OCI-LY7 (cell line): ENCODE results near the gene GOLGA7B. TPM values are rescaled to one million over a fixed set of nuclear protein-coding genes. Genes with fewer than 3 reads are reported as not detected.
"Not testable (repeated sequence)": the region's sequence is repeated elsewhere in the genome, so short reads cannot be mapped to it uniquely, and the experiment has no call there.

ENCODE experiments used
- BruUV-seq: library from RNA; stranded (reverse); fragments of 400-500 nt; replicated peaks from 2 replicates; lab custom pipeline; 2021; lab: Mats Ljungman, UMichigan
- CTCF ChIA-PET: fragments of 300-600 bp; sonication (Branson Sonifier 250); formaldehyde crosslinking; loops from one replicate; lab custom pipeline; 2022; ENCODE audit warnings: antibody characterized with exemption; ENCODE audit not compliant: unreplicated experiment; lab: Charles Lee
- POLR2A ChIA-PET: fragments of 300-600 bp; sonication (Branson Sonifier 250); formaldehyde crosslinking; loops from one replicate; lab custom pipeline; 2022; ENCODE audit warnings: antibody characterized with exemption; lab: Charles Lee
- DNase-seq: peaks from one replicate; pipeline ENCODE4 v3.0.0-alpha.2; 2015; ENCODE audit warnings: low spot score
- H2AFZ ChIP-seq: fragments of 200-600 bp; sonication (generic), shearing (Covaris generic); 2 replicates; pipeline ENCODE4 v1.6.1; 2014; ENCODE audit warnings: mild to moderate bottlenecking, antibody characterized with exemption, low read length, moderate library complexity
- H3K27ac ChIP-seq: fragments of 200-600 bp; sonication (generic); 2 replicates; pipeline ENCODE4 v1.5.1; 2014; ENCODE audit warnings: mixed run types, low read depth, mild to moderate bottlenecking, moderate library complexity, low read length, inconsistent platforms; ENCODE audit not compliant: poor library complexity, severe bottlenecking
- H3K36me3 ChIP-seq: fragments of 200-600 bp; sonication (generic); 2 replicates; pipeline ENCODE4 v1.6.1; 2014; ENCODE audit warnings: mild to moderate bottlenecking, antibody characterized with exemption, low read length, moderate library complexity, mixed read lengths; ENCODE audit not compliant: insufficient read depth
- H3K4me1 ChIP-seq: fragments of 200-600 bp; sonication (generic); 2 replicates; pipeline ENCODE4 v1.5.1; 2014; ENCODE audit warnings: mild to moderate bottlenecking, low read length; ENCODE audit not compliant: insufficient read depth, poor library complexity, severe bottlenecking
- H3K4me2 ChIP-seq: fragments of 200-600 bp; sonication (generic); 2 replicates; pipeline ENCODE4 v1.6.1; 2014; ENCODE audit warnings: mild to moderate bottlenecking, low read length
- H3K4me3 ChIP-seq: fragments of 200-600 bp; sonication (generic); 2 replicates; pipeline ENCODE4 v1.5.1; 2014; ENCODE audit warnings: mild to moderate bottlenecking, low read depth, low read length; ENCODE audit not compliant: poor library complexity, severe bottlenecking
- H3K79me2 ChIP-seq: fragments of 200-600 bp; sonication (generic); 2 replicates; pipeline ENCODE4 v1.6.1; 2016; ENCODE audit warnings: low read depth, mild to moderate bottlenecking, low read length, moderate library complexity, mixed read lengths; ENCODE audit not compliant: insufficient read depth
- H3K9me2 ChIP-seq: fragments of 200-600 bp; sonication (generic); 2 replicates; pipeline ENCODE4 v1.6.1; 2016; ENCODE audit warnings: mild to moderate bottlenecking, low read length, mixed read lengths; ENCODE audit not compliant: insufficient read depth
- H3K9me3 ChIP-seq: fragments of 200-600 bp; sonication (generic); 2 replicates; pipeline ENCODE4 v1.6.1; 2014; ENCODE audit warnings: mild to moderate bottlenecking, mixed run types, low read length, mixed read lengths
- H4K20me1 ChIP-seq: fragments of 200-600 bp; sonication (generic); 2 replicates; pipeline ENCODE4 v1.6.1; 2014; ENCODE audit warnings: mild to moderate bottlenecking, antibody characterized with exemption, low read length, moderate library complexity, mixed read lengths; ENCODE audit not compliant: insufficient read depth
- CTCF ChIP-seq: fragments of 200-600 bp; sonication (generic); conservative IDR thresholded peaks from 2 replicates; pipeline ENCODE4 v1.5.1; 2014; ENCODE audit warnings: mild to moderate bottlenecking, antibody characterized with exemption, low read length, moderate library complexity, mixed read lengths
- EZH2phosphoT487 ChIP-seq: fragments of 200-600 bp; sonication (generic); IDR thresholded peaks from 2 replicates; pipeline ENCODE4 v1.6.1; 2018; ENCODE audit warnings: low read depth, borderline replicate concordance, mild to moderate bottlenecking, mixed run types, antibody characterized with exemption, low read length, moderate library complexity, mixed read lengths
- intact Hi-C: fragments of 100-400 bp; cut with micrococcal nuclease; formaldehyde crosslinking; loops from one replicate; pipeline ENCODE4 v1.10.0; 2022; ENCODE audit not compliant: unreplicated experiment
- total RNA-seq, 2 experiments: library from RNA; depleted of rRNA in 1 of 2; stranded (reverse); fragments of >200 nt in 1 of 2; shearing (Covaris generic) in 1 of 2; gene quantifications; 2 replicates each; pipeline ENCODE4 v1.2.3, GENCODE V29; 2014 to 2022

Gene GOLGA7B
- total RNA-seq, 2 experiments from 2014 or later = 0.08 to 0.09 TPM

DNA sequence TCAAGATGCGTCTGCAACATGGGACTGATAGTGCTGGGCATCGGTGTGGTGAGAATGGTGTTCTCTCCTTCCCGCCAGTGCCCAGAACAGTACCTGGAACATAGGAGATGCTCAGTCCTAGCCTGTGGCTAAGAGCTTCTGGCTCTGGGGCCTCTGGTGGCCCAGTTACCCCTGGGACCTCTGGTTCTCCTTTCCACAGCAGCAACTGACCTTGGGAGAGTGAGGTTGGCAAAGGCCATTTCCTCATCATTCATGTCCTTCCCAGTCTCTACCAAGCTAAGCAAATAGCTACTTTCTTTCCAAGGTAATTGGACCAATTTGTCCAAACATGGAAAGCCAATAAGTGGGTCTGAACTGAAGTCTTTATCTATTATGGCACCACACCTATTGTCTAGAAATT, 11.6 kb upstream of the GOLGA7B start:
- BruUV-seq = no TSS peak
- CTCF ChIA-PET = no interaction called here
- intact Hi-C loops = no loop called here
- POLR2A ChIA-PET = no interaction called here
- Histone ChIP-seq H3K36me3 (no peaks in the 10 kb centered on the region), H3K4me3 (no peak overlapping the region), H3K9me3 (no peaks in the 10 kb centered on the region), H3K4me2 (no peak overlapping the region), H3K4me1 (no peaks in the 10 kb centered on the region), H2AFZ (no peak overlapping the region), H4K20me1 (no peaks in the 10 kb centered on the region), H3K9me2 (no peaks in the 10 kb centered on the region), H3K79me2 (no peaks in the 10 kb centered on the region), H3K27ac (no peak overlapping the region)
- no peak for DNase-seq
- TF ChIP-seq EZH2phosphoT487 = no peak
- TF ChIP-seq CTCF = no peak

- DNase-seq, intact Hi-C loops, H3K36me3 ChIP-seq, H4K20me1 ChIP-seq, H3K4me3 ChIP-seq, H3K9me2 ChIP-seq, CTCF ChIA-PET, H2AFZ ChIP-seq, POLR2A ChIA-PET, BruUV-seq, H3K4me1 ChIP-seq, H3K4me2 ChIP-seq, H3K79me2 ChIP-seq, H3K27ac ChIP-seq, H3K9me3 ChIP-seq: not testable (repeated sequence)
Observed at GRCh38 chr10:97841166-97841565, 8.5 kb upstream of the GOLGA7B start.

DNA sequence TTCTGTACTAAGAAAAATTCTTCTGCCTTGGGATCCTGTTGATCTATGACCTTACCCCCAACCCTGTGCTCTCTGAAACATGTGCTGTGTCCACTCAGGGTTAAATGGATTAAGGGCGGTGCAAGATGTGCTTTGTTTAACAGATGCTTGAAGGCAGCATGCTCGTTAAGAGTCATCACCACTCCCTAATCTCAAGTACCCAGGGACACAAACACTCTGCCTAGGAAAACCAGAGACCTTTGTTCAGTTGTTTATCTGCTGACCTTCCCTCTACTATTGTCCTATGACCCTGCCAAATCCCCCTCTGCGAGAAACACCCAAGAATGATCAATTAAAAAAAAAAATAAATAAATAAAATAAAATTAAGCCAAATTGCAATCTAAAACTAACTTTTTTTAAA, 7.5 kb upstream of the GOLGA7B start:
- POLR2A ChIA-PET, CTCF ChIA-PET, H3K27ac ChIP-seq, H3K4me2 ChIP-seq, H3K36me3 ChIP-seq, DNase-seq, H2AFZ ChIP-seq, H3K9me2 ChIP-seq, H3K4me3 ChIP-seq, H4K20me1 ChIP-seq, H3K4me1 ChIP-seq, BruUV-seq, H3K79me2 ChIP-seq, intact Hi-C loops, H3K9me3 ChIP-seq: not testable (repeated sequence)

- ChIA-PET POLR2A (no interaction called here), CTCF (interaction anchor here (1.1 kb wide), 1 partner anchor 106 kb away, joined by 3 read pairs; the partner anchor contains the start of gene ZFYVE27)
- H3K9me3 ChIP-seq = no peaks in the 10 kb centered on the region
- no peak for DNase-seq
- H2AFZ ChIP-seq = no peak overlapping the region
- no peak overlapping the region for H3K4me3 ChIP-seq
- no peaks in the 10 kb centered on the region for H3K79me2 ChIP-seq
- H3K9me2 ChIP-seq = no peaks in the 10 kb centered on the region
- H3K27ac ChIP-seq = no peak overlapping the region
- intact Hi-C loops = no loop called here
- H3K4me1 ChIP-seq = no peaks in the 10 kb centered on the region
- no peaks in the 10 kb centered on the region for H4K20me1 ChIP-seq
- no peaks in the 10 kb centered on the region for H3K36me3 ChIP-seq
- TF ChIP-seq EZH2phosphoT487 (no peak), CTCF (no peak)
- BruUV-seq = no TSS peak
- no peak overlapping the region for H3K4me2 ChIP-seq
Observed at GRCh38 chr10:97842656-97843280, 6.9 kb upstream of the GOLGA7B start.
